G401 (cell line): Measurements from ENCODE around the gene TMEM255B. TPM values are rescaled to one million over a fixed set of nuclear protein-coding genes. Genes with fewer than 3 reads are reported as not detected.
"Not testable (repeated sequence)": the region's sequence is repeated elsewhere in the genome, so short reads cannot be mapped to it uniquely, and the experiment has no call there.

Source experiments
- DNase-seq: peaks from one replicate; pipeline ENCODE4 v3.0.0-alpha.2; 2015; ENCODE audit warnings: low spot score
- in situ Hi-C: cut with HindIII; loops from 2 replicates; pipeline ENCODE4 v1.10.0; 2016; ENCODE audit warnings: low sequenced_read_pairs, mixed read lengths
- total RNA-seq: library from RNA; depleted of rRNA; stranded (reverse); fragments of >200 nt; shearing (Covaris generic); gene quantifications from 2 replicates; pipeline ENCODE4 v1.2.3, GENCODE V29; 2014

Gene TMEM255B
- total RNA-seq, 1 experiment from 2014 or later: not detected

DNA sequence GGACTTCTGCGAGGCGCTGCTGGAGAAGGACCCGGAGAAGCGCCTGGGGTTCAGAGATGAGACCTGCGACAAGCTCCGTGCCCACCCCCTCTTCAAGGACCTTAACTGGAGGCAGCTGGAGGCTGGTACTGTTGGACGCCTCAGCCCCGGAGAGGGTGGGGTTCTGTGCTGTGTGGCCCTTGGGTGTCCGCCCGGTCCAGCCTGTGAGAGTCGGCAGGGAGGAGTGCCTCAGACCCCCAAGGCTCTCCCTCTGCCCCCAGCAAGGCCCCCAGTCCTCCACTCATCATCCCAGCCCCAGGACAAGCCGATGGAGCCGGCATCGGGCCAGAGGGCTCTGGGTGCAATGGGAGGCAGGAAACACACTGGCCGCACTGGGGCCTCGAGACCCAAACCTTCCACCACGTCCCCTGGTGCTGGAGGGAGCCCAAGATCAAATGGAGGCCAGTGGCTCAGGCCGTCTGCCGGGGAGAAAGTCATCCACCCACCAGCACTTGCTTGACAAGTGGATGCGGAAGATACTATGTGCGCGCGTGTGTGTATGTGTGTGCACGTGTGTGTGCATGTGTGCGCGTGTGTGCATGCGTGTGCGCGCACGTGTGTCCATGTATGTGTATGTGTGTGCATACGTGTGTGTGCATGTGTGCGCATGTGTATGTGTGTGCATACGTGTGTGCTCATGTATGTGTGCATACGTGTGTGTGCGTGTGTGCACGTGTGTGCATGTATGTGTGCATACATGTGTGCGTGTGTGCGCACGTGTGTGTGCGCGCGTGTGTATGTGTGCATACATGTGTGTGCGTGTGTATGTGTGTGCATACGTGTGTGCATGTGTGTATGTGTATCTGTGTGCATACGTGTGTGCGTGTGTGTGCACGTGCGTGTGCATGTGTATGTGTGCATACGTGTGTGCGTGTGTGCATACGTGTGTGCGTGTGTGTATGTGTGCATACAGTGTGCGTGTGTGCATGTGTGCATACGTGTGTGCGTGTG lies 25.8 kb upstream of the TMEM255B start:
- no peak for DNase-seq
- in situ Hi-C loops: no loop called here

DNA sequence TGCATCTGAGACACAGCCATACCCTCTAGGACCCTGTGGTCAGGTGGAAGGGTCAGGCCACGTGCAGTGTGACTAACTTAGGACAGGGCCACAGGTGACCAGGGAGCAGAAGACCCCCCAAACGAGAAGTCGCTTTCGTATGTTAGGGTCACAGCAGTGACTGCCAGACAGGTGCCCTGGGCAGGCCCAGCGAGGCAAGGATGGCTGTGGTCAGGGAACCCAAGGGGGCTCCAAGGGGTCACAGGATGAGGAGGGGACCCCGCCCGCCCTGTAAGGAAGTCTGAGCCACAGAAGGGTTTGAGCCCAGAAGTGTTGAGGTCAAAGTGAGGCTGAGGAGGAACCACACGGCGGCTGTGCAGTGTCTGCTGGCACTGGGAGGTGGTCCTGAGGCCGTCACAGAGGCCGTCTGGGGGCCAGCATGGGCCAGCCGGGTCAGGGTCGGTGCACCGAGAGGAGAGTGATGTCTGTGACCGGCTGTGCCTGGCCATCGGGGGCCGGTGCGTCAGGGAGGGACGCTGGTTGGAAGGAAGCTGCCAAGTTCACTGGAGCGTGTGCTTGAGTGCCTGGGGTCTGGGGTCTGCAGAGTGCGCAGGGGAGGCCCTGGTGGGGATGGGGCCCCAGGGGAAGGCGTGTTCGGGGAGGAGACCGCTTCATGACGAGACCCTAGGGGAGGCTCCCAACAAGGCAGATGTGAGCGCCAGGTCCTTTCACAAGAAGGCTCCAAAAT lies 24.8 kb upstream of the TMEM255B start:
- no peak for DNase-seq
- in situ Hi-C loops: no loop called here

DNA sequence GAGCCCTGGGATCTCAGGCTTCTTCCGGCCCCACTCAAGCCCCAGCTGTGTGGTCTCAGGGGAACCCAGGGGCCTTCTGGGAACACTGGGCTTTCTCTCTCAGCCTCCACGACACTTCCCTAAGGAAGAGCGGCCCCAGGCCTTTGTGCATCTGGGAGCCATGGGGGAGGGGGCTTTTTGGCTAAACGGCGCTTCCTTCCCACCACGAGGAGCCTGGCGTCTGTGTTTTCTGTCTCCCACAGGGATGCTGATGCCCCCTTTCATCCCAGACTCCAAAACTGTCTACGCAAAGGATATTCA lies 24.2 kb upstream of the TMEM255B start:
- no peak for DNase-seq
- in situ Hi-C loops: no loop called here

DNA sequence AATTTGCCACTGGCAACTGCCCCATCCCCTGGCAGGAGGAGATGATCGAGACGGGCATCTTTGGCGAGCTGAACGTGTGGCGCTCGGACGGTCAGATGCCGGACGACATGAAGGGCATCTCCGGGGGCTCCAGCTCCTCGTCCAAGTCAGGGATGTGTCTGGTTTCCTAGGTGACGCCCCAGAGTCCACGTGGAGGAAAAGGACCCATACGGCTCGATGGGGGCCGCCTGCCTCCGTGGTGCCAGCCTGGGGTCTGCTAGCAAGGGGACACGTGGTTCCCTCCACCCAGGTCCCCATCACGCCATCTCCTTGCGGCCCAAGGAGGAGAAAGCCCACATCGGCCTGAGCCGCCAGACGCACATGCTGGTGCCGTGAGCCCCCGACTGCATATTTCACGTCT lies 23.8 kb upstream of the TMEM255B start:
- in situ Hi-C loops: no loop called here
- no peak for DNase-seq

GRCh38 chr13:113735750-113736149 lies 23.3 kb upstream of the TMEM255B start:
- DNase-seq: no peak
- in situ Hi-C loops: no loop called here

- in situ Hi-C loops: no loop called here
- DNase-seq: no peak
Measured at GRCh38 chr13:113736258-113736731, 22.7 kb upstream of the TMEM255B start.

- no peak for DNase-seq
- in situ Hi-C loops: no loop called here
Measured at GRCh38 chr13:113737803-113738202, 21.2 kb upstream of the TMEM255B start.

DNA sequence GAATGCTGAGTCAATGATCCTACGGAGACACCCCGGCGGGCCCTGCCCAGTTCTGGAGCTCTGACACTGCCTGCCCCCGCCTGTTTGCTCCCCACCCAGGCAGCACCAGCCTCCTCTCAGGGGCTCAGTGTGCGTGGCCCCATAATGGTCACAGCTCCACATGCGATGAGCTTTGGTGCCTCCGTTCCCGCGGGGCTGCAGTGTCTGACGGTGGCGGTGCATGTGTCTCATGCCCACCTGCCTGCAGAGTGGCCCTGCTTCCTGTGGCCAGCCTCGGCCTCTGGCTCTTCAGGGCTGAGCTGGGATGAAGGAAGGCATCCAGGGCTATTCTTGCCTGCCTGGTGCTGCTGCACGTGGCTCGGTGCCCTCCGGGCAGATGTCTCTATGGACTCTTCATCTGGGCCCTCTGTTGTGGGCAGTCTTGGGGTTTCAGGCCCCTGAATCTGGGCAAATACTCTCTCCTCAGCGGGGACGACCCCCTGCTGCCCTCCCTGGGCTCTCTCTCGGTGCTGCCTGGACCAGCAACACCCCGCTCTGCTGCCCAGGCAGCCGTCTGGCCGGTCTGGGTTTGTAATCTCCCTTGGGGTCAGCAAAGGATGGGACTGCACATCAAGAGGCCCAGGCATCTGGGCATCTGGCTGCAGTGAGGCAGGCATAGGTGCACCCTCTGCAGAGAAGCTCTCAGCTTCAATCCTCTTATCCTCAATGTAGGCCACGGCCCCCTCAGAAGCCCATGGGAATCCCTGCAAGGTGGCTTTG lies 19.3 kb upstream of the TMEM255B start:
- in situ Hi-C loops: no loop called here
- no peak for DNase-seq

GRCh38 chr13:113740286-113740556 lies 18.8 kb upstream of the TMEM255B start:
- in situ Hi-C loops: no loop called here
- no peak for DNase-seq

DNA sequence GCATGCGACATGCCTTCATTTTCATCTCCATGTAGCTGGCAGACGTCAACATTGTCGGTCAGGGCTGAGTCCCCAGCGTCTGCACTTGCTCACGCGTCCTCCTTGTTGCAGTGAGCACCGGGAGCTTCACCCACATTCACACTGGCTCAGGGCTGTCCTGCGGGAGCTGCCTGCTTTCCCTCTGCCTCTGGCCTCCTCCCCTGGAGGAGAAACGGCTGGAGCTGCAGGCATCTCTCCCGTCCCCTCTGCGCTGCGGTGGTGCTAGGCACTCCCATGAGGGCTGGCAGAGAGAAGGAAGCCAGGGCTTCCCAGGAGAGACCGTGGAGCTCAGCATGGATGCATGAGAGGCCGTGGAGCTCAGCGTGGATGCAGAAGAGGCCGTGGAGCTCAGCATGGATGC lies 18.4 kb upstream of the TMEM255B start:
- no peak for DNase-seq

GRCh38 chr13:113741191-113741668 lies 17.8 kb upstream of the TMEM255B start:
- in situ Hi-C loops: no loop called here
- no peak for DNase-seq

More for the DNA sequence above, 18.4 kb upstream of the TMEM255B start:
- in situ Hi-C loops: no loop called here

DNA sequence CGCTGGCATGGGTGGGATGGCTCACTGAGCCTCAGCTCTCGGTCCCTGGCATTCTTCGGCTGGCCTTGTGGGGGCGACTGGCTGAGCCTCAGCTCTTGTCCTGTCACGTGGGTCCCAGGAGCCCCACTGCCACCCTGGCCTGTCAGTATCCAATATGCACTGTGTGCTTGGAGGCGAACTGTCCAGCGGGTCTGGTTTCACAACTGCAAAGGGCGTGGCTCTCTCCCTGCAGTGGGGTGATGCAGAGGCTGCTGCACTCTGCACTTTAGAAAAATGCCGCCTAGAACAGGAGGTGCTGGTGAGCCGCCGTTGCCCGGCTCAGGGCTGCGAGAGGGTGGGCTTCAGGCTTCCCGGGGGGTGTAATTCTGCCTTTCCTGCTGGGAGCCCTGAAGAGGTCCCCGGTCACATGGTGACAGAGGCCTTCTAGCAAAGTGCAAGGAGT lies 17.0 kb upstream of the TMEM255B start:
- in situ Hi-C loops: no loop called here
- no peak for DNase-seq

GRCh38 chr13:113742445-113743120 lies 16.4 kb upstream of the TMEM255B start:
- in situ Hi-C loops: no loop called here
- DNase-seq: no peak

DNA sequence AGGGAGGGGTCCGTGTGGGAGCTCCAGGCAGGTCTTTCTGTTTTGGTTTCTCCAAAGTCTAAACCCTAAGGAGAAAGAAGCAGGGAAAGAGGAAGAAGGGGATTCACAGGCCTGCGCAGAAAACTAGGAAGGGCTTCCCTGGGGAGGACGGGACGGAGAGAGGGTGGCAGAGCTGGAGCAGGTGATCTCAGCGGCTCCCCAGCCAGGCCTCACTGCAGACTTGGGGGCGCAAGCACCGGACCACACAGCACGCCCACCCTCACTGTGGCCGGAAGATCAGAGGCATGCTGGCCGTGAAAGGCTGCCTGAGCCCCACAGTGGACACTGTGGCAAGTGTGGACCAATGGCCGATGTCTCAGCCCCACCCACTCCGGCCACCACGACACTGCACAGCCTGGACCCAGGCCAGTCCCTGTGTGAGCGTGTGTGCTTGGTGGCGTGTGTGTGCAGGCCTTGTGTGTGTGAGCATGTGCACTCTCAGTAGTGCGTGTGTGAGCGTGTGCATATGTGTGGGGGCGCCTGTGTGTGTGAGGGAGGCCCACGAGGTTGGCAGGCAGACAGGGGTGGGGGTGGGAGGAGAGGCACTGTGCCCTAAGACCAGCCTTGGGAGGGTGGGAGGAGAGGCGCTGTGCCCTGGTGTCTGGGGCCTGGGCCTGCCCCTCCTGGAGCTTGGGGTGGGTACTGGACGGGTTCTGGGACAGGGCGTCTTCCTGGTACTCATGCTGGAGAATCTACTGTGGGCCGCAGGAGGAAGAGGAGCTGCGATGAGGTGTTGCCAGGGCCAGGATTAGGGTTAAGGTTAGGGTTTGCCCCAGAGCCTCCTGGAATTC lies 15.4 kb upstream of the TMEM255B start:
- no peak for DNase-seq
- in situ Hi-C loops: no loop called here

- DNase-seq: no peak
- in situ Hi-C loops: no loop called here
Measured at GRCh38 chr13:113744197-113745000, 14.6 kb upstream of the TMEM255B start.

GRCh38 chr13:113745059-113745458 lies 14.0 kb upstream of the TMEM255B start:
- in situ Hi-C loops: no loop called here
- no peak for DNase-seq

DNA sequence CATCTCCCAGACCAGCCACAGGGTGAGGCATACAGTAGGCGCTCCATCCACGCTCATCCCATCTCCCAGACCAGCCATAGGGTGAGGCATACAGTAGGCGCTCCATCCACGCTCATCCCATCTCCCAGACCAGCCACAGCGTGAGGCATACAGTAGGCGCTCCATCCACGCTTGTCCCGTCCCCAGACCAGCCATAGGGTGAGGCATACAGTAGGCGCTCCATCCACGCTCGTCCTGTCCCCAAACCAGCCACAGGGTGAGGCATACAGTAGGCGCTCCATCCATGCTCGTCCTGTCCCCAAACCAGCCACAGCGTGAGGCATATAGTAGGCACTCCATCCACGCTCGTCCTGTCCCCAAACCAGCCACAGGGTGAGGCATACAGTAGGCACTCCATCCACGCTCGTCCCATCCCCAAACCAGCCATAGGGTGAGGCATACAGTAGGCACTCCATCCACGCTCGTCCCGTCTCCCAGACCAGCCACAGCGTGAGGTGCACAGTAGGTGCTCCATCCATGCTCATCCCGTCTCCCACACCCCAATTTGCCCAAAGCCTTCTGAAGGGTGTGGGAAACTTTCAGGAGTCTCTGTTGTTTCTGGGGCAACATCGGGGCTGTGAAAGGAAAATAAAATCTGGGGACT lies 13.4 kb upstream of the TMEM255B start:
- DNase-seq, in situ Hi-C loops: not testable (repeated sequence)
